IMR-90 (cell line): Measurements from ENCODE around the gene EDEM3. TPM values are rescaled to one million over a fixed set of nuclear protein-coding genes. Genes with fewer than 3 reads are reported as not detected.

Source experiments
- ATAC-seq: fragments of 200-7000 bp; cut with Tn5 transposase; 2 replicates; pipeline ENCODE4 v1.9.1; 2020; ENCODE audit warnings: low read depth, mild to moderate bottlenecking, moderate library complexity
- BruUV-seq: library from RNA; stranded (reverse); fragments of 400-500 nt; replicated peaks from 2 replicates; lab custom pipeline; 2021; lab: Mats Ljungman, UMichigan
- CTCF ChIA-PET: fragments of 300-600 bp; formaldehyde crosslinking; extraction: SDS; loops from one replicate; lab custom pipeline; 2021; ENCODE audit warnings: antibody characterized with exemption; lab: Yijun Ruan, JAX
- POLR2A ChIA-PET: fragments of 300-600 bp; sonication (Branson Sonifier 250); formaldehyde crosslinking; loops from one replicate; lab custom pipeline; 2022; ENCODE audit warnings: antibody characterized with exemption; ENCODE audit not compliant: unreplicated experiment; lab: Charles Lee
- DNase-seq: peaks from one replicate; pipeline ENCODE4 v3.0.0; 2013
- H2AFZ ChIP-seq: replicated peaks from 2 replicates; pipeline ENCODE3; 2013; ENCODE audit warnings: low read length, mild to moderate bottlenecking; ENCODE audit not compliant: poor library complexity
- H2AK5ac ChIP-seq: 2 replicates; pipeline ENCODE4 v1.6.1; 2013; ENCODE audit warnings: low read depth, low read length, inconsistent platforms
- H2AK9ac ChIP-seq: replicated peaks from 2 replicates; pipeline ENCODE3; 2013; ENCODE audit warnings: mild to moderate bottlenecking, low read depth, low read length, moderate library complexity; ENCODE audit not compliant: poor library complexity
- H2BK120ac ChIP-seq: 2 replicates; pipeline ENCODE4 v1.6.1; 2013; ENCODE audit warnings: low read depth, low read length, inconsistent platforms
- H2BK15ac ChIP-seq: 3 replicates; pipeline ENCODE4 v1.6.1; 2013; ENCODE audit warnings: low read depth, low read length, inconsistent platforms
- H2BK20ac ChIP-seq: 2 replicates; pipeline ENCODE4 v1.6.1; 2013; ENCODE audit warnings: low read depth, mild to moderate bottlenecking, inconsistent platforms, low read length, moderate library complexity
- H2BK5ac ChIP-seq: 2 replicates; pipeline ENCODE4 v1.6.1; 2013; ENCODE audit warnings: mild to moderate bottlenecking, low read depth, low read length, inconsistent platforms; ENCODE audit not compliant: poor library complexity, severe bottlenecking
- H3K14ac ChIP-seq: replicated peaks from 2 replicates; pipeline ENCODE4 v1.6.1; 2013; ENCODE audit warnings: low read depth, low read length, inconsistent platforms
- H3K18ac ChIP-seq: 2 replicates; pipeline ENCODE4 v1.6.1; 2013; ENCODE audit warnings: low read depth, low read length, control low read depth
- H3K23ac ChIP-seq: 2 replicates; pipeline ENCODE4 v1.6.1; 2013; ENCODE audit warnings: low read depth, low read length, inconsistent platforms
- H3K27ac ChIP-seq: 2 replicates; pipeline ENCODE4 v1.5.1; 2013; ENCODE audit warnings: mild to moderate bottlenecking, control low read depth, low read length; ENCODE audit not compliant: insufficient read depth
- H3K27me3 ChIP-seq: 2 replicates; pipeline ENCODE4 v1.6.1; 2013; ENCODE audit warnings: low read length; ENCODE audit not compliant: control insufficient read depth, insufficient read depth
- H3K36me3 ChIP-seq: 2 replicates; pipeline ENCODE4 v1.6.1; 2013; ENCODE audit warnings: low read length, mixed read lengths; ENCODE audit not compliant: control insufficient read depth, insufficient read depth
- H3K4ac ChIP-seq: 2 replicates; pipeline ENCODE4 v1.6.1; 2013; ENCODE audit warnings: low read depth, low read length, inconsistent platforms
- H3K4me1 ChIP-seq: 2 replicates; pipeline ENCODE4 v1.6.1; 2013; ENCODE audit warnings: low read length, mixed read lengths; ENCODE audit not compliant: control insufficient read depth, insufficient read depth
- H3K4me2 ChIP-seq: 2 replicates; pipeline ENCODE4 v1.6.1; 2013; ENCODE audit warnings: low read depth, mild to moderate bottlenecking, control low read depth, low read length, moderate library complexity
- H3K4me3 ChIP-seq: 2 replicates; pipeline ENCODE4 v1.5.1; 2013; ENCODE audit warnings: low read depth, mild to moderate bottlenecking, control low read depth, low read length, moderate library complexity; ENCODE audit not compliant: insufficient read depth
- H3K56ac ChIP-seq: 2 replicates; pipeline ENCODE4 v1.6.1; 2013; ENCODE audit warnings: low read length, inconsistent platforms; ENCODE audit not compliant: insufficient read depth; ENCODE audit errors: extremely low read depth
- H3K79me1 ChIP-seq, 2 experiments: 2 replicates each; pipeline ENCODE4 v1.6.1; 2013; ENCODE audit warnings: low read length in 2 of 2, inconsistent platforms in 1 of 2, low read depth in 1 of 2
- H3K9ac ChIP-seq: 2 replicates; pipeline ENCODE4 v1.6.1; 2013; ENCODE audit warnings: low read depth, low read length, control low read depth
- H3K9me1 ChIP-seq: 2 replicates; pipeline ENCODE4 v1.6.1; 2013; ENCODE audit warnings: low read length, inconsistent platforms; ENCODE audit not compliant: insufficient read depth
- H3K9me3 ChIP-seq: 2 replicates; pipeline ENCODE4 v1.6.1; 2013; ENCODE audit warnings: low read length; ENCODE audit not compliant: control insufficient read depth, insufficient read depth
- H4K20me1 ChIP-seq: 2 replicates; pipeline ENCODE4 v1.6.1; 2013; ENCODE audit warnings: low read length, inconsistent platforms; ENCODE audit not compliant: insufficient read depth
- H4K5ac ChIP-seq: 2 replicates; pipeline ENCODE4 v1.6.1; 2013; ENCODE audit warnings: mild to moderate bottlenecking, low read depth, low read length, control low read depth
- H4K8ac ChIP-seq, 2 experiments: 2 replicates each; pipeline ENCODE4 v1.6.1; 2013; ENCODE audit warnings: low read depth in 2 of 2, low read length in 2 of 2, control low read depth in 1 of 2, inconsistent platforms in 1 of 2
- H4K91ac ChIP-seq: 2 replicates; pipeline ENCODE4 v1.6.1; 2013; ENCODE audit warnings: low read depth, low read length, inconsistent platforms; ENCODE audit not compliant: insufficient read depth
- BHLHE40 ChIP-seq: fragments of 150-350 bp; IDR thresholded peaks from 2 replicates; pipeline ENCODE4 v1.6.1; 2016; ENCODE audit warnings: mild to moderate bottlenecking, low read depth, low read length
- CEBPB ChIP-seq: IDR thresholded peaks from 2 replicates; pipeline ENCODE4 v1.6.1; 2012; ENCODE audit warnings: low read depth, low read length, improper control_type of control experiment
- CHD1 ChIP-seq: IDR thresholded peaks from 2 replicates; pipeline ENCODE4 v1.6.1; 2012; ENCODE audit warnings: low read depth, low read length, improper control_type of control experiment
- MAFK ChIP-seq: IDR thresholded peaks from 2 replicates; pipeline ENCODE4 v1.6.1; 2012; ENCODE audit warnings: low read depth, low read length, improper control_type of control experiment
- MXI1 ChIP-seq: IDR thresholded peaks from 2 replicates; pipeline ENCODE4 v1.6.1; 2012; ENCODE audit warnings: low read depth, mild to moderate bottlenecking, low read length, moderate library complexity, borderline replicate concordance
- POLR2A ChIP-seq: IDR thresholded peaks from 2 replicates; pipeline ENCODE4 v1.6.1; 2012; ENCODE audit warnings: mild to moderate bottlenecking, low read depth, low read length
- RFX5 ChIP-seq: IDR thresholded peaks from 2 replicates; pipeline ENCODE4 v1.8.0; 2012; ENCODE audit warnings: low read depth, mild to moderate bottlenecking, low read length, moderate library complexity
- WGBS, 2 experiments: methylation state at CpG; one replicate each; pipeline versions ENCODE4 v1.1.5 to v1.1.7; 2013; ENCODE audit warnings: missing lambda C conversion rate in 2 of 2; ENCODE audit not compliant: insufficient read length in 1 of 2; ENCODE audit errors: extremely low coverage in 2 of 2; 5-methylcytosine and 5-hydroxymethylcytosine counted together
- dilution Hi-C: fragments of 300-500 bp; cut with HindIII; formaldehyde crosslinking; loops from one replicate; pipeline ENCODE4 v1.14.3; 2018; ENCODE audit warnings: low sequenced_read_pairs; ENCODE audit not compliant: unreplicated experiment
- in situ Hi-C: fragments of 300-500 bp; cut with MboI; formaldehyde crosslinking; loops from 3 replicates; pipeline ENCODE4 v1.14.3; 2019; ENCODE audit warnings: low sequenced_read_pairs, inconsistent platforms, mixed read lengths
- intact Hi-C: fragments of 100-400 bp; cut with micrococcal nuclease; formaldehyde crosslinking; loops from 2 replicates; pipeline ENCODE4 v1.10.0; 2022
- polyA plus RNA-seq, 3 experiments: library from polyadenylated mRNA; depleted of rRNA; stranded (reverse); fragments of >200 nt; gene quantifications; 2 replicates each; pipeline ENCODE4 v1.2.3, GENCODE V29; 2012; ENCODE audit warnings: low replicate concordance in 1 of 3
- total RNA-seq: library from RNA; depleted of rRNA; stranded (reverse); fragments of >200 nt; gene quantifications from 2 replicates; pipeline ENCODE4 v1.2.3, GENCODE V29; 2012

EDEM3 gene
- total and polyA plus RNA-seq, 2 of the 4 experiments (the other 2 are of a cell fraction) = 17.5 to 29.9 TPM

DNA sequence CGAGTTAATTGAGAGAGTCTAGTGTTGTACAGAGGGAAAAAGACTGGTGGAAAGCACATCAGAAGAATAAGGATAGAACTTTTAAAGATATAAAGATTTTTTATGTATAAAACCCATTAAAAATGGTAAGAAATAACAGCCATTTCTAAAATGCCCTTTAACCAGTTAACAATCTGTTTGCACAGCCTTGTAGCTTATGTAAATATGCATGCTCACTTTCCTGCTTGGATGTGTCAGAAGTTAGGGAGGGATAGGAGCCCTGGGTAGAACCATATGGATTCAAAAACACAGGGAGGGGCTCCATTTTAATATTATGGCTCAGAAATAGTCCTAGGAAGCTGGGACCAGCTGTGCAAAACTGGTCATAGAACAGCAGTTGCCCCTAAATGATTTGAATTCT, 4.5 kb upstream of the EDEM3 start:
- CTCF ChIA-PET = interaction anchor here (0.6 to 0.7 kb wide), 3 partner anchors 146 to 1598 kb away, joined by 3 to 9 read pairs (median 3); no protein-coding TSS in a partner anchor
- DNase-seq = no peak
- Histone ChIP-seq H3K14ac (no peak overlapping the region), H3K4ac (no peak overlapping the region), H3K4me2 (no peak overlapping the region), H3K79me1 (peaks cover 0 to 5% of the 10 kb centered on the region in 2 experiments; a peak in 2 of 4 replicates), H4K20me1 (0 out of 2 replicates have a peak, but pooled peaks cover 2% of the 10 kb centered on the region), H3K4me1 (no peaks in the 10 kb centered on the region), H3K27me3 (no peaks in the 10 kb centered on the region), H3K4me3 (no peak overlapping the region), H3K36me3 (no peaks in the 10 kb centered on the region), H3K9ac (no peak overlapping the region), H3K18ac (no peak overlapping the region), H3K9me3 (no peaks in the 10 kb centered on the region), H3K23ac (no peak overlapping the region), H2AFZ (no peak overlapping the region), H4K5ac (no peak overlapping the region), H4K8ac (no peak overlapping the region), H2AK5ac (no peak overlapping the region), H3K56ac (no peak overlapping the region), H2BK15ac (no peak overlapping the region), H3K27ac (no peak overlapping the region), H2BK120ac (no peak overlapping the region), H2BK5ac (no peak overlapping the region), H4K91ac (no peak overlapping the region), H2BK20ac (no peak overlapping the region), H2AK9ac (no peak overlapping the region), H3K9me1 (no peaks in the 10 kb centered on the region)
- intact Hi-C loops (loop anchor here (5.0 kb wide), 1 partner anchor 33 kb away; no protein-coding TSS in a partner anchor), in situ Hi-C loops (no loop called here), dilution Hi-C loops (no loop called here)
- TF ChIP-seq CHD1 = no peak
- TF ChIP-seq RFX5 = no peak
- TF ChIP-seq BHLHE40 = no peak
- no peak for TF ChIP-seq CEBPB
- no peak for TF ChIP-seq POLR2A
- no peak for TF ChIP-seq MXI1
- no peak for TF ChIP-seq MAFK
- no peak for ATAC-seq
- POLR2A ChIA-PET = no interaction called here
- no TSS peak for BruUV-seq
- WGBS, 2 experiments = no CpG with 5 or more reads among the region's 1 CpG
